ENCODE data around the gene TRAF5.

The TRAF5 gene

GRCh38 chr1:211420389-211420788 lies 93.8 kb downstream of the TRAF5 start:
- no peak for DNase-seq (ENCODE audit: low spot score)
- no peak overlapping the region for H3K4me3 ChIP-seq
- H3K27ac ChIP-seq: no peak overlapping the region
- TF ChIP-seq, protein P1, sequence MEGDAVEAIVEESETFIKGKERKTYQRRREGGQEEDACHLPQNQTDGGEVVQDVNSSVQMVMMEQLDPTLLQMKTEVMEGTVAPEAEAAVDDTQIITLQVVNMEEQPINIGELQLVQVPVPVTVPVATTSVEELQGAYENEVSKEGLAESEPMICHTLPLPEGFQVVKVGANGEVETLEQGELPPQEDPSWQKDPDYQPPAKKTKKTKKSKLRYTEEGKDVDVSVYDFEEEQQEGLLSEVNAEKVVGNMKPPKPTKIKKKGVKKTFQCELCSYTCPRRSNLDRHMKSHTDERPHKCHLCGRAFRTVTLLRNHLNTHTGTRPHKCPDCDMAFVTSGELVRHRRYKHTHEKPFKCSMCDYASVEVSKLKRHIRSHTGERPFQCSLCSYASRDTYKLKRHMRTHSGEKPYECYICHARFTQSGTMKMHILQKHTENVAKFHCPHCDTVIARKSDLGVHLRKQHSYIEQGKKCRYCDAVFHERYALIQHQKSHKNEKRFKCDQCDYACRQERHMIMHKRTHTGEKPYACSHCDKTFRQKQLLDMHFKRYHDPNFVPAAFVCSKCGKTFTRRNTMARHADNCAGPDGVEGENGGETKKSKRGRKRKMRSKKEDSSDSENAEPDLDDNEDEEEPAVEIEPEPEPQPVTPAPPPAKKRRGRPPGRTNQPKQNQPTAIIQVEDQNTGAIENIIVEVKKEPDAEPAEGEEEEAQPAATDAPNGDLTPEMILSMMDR (IDR thresholded peaks at IDR 0.05): no peak

DNA sequence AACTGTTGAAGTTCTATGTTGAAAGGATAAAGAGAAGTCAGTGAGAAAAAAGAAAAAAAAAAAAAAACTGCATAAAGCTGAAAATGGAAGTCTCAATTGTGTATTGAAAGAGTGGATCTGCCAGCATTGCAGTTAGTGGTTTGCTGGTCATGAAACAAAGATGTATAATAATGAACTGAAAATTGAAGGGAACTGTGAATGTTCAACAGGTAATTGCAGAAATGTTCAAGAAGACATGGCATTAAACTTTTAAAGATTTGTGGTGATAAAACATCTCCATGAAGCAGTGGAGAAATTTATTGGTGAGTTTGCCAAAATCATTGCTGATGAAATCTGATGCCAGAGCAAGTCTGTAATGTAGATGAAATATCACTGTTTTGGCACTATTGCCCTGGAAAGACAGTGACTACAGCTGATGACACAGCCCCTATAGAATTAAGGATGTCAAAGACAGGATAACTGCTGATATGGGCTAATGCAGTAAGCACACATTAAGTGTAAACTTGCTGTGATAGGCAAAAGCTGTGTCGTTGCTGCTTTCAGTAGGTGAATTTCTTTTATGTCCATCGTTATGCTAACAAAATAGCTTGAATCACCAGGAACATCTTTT lies 94.3 kb downstream of the TRAF5 start:
- Histone ChIP-seq H3K27ac (no peak overlapping the region), H3K4me3 (no peak overlapping the region)
- no peak for DNase-seq (ENCODE audit: low spot score)
- TF ChIP-seq, protein P1 (IDR thresholded peaks at IDR 0.05): no peak

GRCh38 chr1:211424018-211424417 lies 97.4 kb downstream of the TRAF5 start:
- no peak for DNase-seq (ENCODE audit: low spot score)
- Histone ChIP-seq H3K4me3 (no peak overlapping the region), H3K27ac (no peak overlapping the region)
- TF ChIP-seq, protein P1 (IDR thresholded peaks at IDR 0.05): no peak

All from coronary artery (tissue), 2 donors.